ENCODE data around the gene C6orf89. TPM values are rescaled to one million over a fixed set of nuclear protein-coding genes. Genes with fewer than 3 reads are reported as not detected.

The C6orf89 gene
- total and polyA plus RNA-seq, 11 donors = 34.0 to 86.2 (median 71.4) TPM

- Histone ChIP-seq H3K4me3 (peak within 1 kb of the TSS; percentile 66 to 96 (median 85)), H3K4me1 (peaks cover 0 to 32% (median 16%) of the 10 kb centered on the region in 12 donors), H3K27ac (peak within 1 kb of the TSS; percentile 68 to 96 (median 90)), H3K9me3 (no peaks in the 10 kb centered on the region), H3K36me3 (peaks cover 0 to 18% (median 7%) of the 10 kb centered on the region in 9 donors), H3K27me3 (no peaks in the 10 kb centered on the region)
- peak in 2 of 12 donors; percentile 5 to 10 for TF ChIP-seq CTCF (IDR thresholded peaks at IDR 0.05)
- TF ChIP-seq POLR2A (IDR thresholded peaks at IDR 0.05) = peak in 1 of 2 donors; percentile 77
- ATAC-seq (peak; percentile 84 to 94 (median 89)), DNase-seq (peak; percentile 82 to 89 (median 86))
- intact Hi-C loops (cut with DNase I) = no loop called here
- 0 to 1% (median 0%) methylated on average over 43 to 54 of the region's 54 CpGs for WGBS, 4 donors
Observed at GRCh38 chr6:36874443-36875249, 11.1 kb upstream of the C6orf89 start, which contains the start of gene PPIL1. Gene PPIL1, minus strand, starts transcription at chr6:36874803. Its CDS starts 31 bp downstream, at chr6:36874772.

GRCh38 chr6:36875250-36875633, 10.5 kb upstream of the C6orf89 start:
- no peak for TF ChIP-seq POLR2A (IDR thresholded peaks at IDR 0.05)
- no peak for TF ChIP-seq CTCF (IDR thresholded peaks at IDR 0.05)
- 30 to 36% (median 33%) methylated on average over 6 of the region's 6 CpGs for WGBS, 4 donors
- DNase-seq = no peak
- peak overlapping the region; percentile 66 to 96 (median 85) for H3K4me3 ChIP-seq
- H3K9me3 ChIP-seq = no peaks in the 10 kb centered on the region
- no peak for ATAC-seq
- peak overlapping the region in 11 of 12 donors; percentile 68 to 96 (median 88) for H3K27ac ChIP-seq
- peaks cover 0 to 31% (median 16%) of the 10 kb centered on the region in 12 donors for H3K4me1 ChIP-seq
- intact Hi-C loops (cut with DNase I) = no loop called here
- peaks cover 0 to 12% (median 6%) of the 10 kb centered on the region in 9 donors for H3K36me3 ChIP-seq
- H3K27me3 ChIP-seq = no peaks in the 10 kb centered on the region

GRCh38 chr6:36884610-36885009, 1.1 kb upstream of the C6orf89 start:
- intact Hi-C loops (cut with DNase I) = loop anchor here (1.0 to 10.0 kb wide), 15 partner anchors 93 to 330 kb away; partner anchors contain the start of genes PIM1 (in 5 of the 10) and MTCH1 (in 3 of the 10)
- TF ChIP-seq CTCF (IDR thresholded peaks at IDR 0.05) = no peak
- no peak for TF ChIP-seq POLR2A (IDR thresholded peaks at IDR 0.05)
- Histone ChIP-seq H3K27me3 (no peaks in the 10 kb centered on the region), H3K9me3 (no peaks in the 10 kb centered on the region), H3K36me3 (no peaks in the 10 kb centered on the region), H3K4me3 (no peak overlapping the region), H3K27ac (peak overlapping the region in 8 of 12 donors; percentile 79 to 95 (median 86)), H3K4me1 (peaks cover 0 to 38% (median 26%) of the 10 kb centered on the region in 12 donors)
- DNase-seq (no peak), ATAC-seq (no peak)
- WGBS, 4 donors = 97 to 98% (median 98%) methylated on average over 3 of the region's 3 CpGs
